ENCODE results near the gene KRTCAP2. TPM values are rescaled to one million over a fixed set of nuclear protein-coding genes. Genes with fewer than 3 reads are reported as not detected.

Gene KRTCAP2
- total RNA-seq, 1 donor from 2014 or later: 201 TPM

DNA sequence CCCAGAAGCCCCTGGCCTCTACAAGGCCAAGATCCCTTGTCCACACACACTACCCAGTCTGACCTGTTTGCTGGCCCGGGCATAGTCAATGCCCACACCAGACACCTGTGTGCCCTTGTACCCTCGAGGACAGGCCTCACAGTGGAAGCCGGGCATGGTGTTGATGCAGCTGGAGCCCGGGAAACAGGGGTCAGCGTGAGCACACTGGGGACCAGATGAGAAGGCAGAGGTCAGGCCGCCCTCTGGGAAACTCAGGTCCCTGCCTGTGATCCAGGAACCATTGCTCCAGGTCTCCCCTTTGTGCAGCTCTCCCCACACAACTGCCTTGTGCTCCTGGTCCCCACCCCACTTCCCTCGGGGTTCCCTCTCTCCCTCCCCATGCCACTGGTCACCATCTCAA is 29.1 kb upstream of the KRTCAP2 start:
- peaks cover 5% of the 10 kb centered on the region for H3K36me3 Mint-ChIP-seq (ENCODE audit: unreplicated experiment)

DNA sequence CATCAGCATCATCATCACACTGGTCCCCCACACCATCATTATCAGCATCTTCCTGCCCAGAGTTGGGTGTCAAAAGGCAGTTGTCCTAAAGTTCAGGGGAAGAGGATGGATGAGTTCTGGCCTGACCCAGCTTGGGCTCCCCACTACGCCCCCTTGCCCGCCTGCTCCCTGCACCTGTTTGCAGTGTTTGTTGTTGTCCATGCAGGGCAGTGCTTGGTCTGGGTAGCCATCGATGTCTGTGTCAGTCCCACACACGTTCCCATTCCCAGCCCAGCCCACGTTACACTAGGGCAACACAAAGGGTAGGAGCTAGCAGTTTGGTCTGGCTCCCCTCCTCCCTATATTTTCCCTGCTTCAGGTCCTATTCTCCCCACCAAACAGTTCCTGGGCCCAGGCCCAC is 27.8 kb upstream of the KRTCAP2 start:
- no peak overlapping the region for H3K4me3 Mint-ChIP-seq (ENCODE audit: unreplicated experiment)
- H3K36me3 Mint-ChIP-seq (ENCODE audit: unreplicated experiment): peaks cover 5% of the 10 kb centered on the region
- no peaks in the 10 kb centered on the region for H3K27me3 Mint-ChIP-seq (ENCODE audit: unreplicated experiment)
- TF ChIP-seq, protein P1, sequence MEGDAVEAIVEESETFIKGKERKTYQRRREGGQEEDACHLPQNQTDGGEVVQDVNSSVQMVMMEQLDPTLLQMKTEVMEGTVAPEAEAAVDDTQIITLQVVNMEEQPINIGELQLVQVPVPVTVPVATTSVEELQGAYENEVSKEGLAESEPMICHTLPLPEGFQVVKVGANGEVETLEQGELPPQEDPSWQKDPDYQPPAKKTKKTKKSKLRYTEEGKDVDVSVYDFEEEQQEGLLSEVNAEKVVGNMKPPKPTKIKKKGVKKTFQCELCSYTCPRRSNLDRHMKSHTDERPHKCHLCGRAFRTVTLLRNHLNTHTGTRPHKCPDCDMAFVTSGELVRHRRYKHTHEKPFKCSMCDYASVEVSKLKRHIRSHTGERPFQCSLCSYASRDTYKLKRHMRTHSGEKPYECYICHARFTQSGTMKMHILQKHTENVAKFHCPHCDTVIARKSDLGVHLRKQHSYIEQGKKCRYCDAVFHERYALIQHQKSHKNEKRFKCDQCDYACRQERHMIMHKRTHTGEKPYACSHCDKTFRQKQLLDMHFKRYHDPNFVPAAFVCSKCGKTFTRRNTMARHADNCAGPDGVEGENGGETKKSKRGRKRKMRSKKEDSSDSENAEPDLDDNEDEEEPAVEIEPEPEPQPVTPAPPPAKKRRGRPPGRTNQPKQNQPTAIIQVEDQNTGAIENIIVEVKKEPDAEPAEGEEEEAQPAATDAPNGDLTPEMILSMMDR (IDR thresholded peaks at IDR 0.05): no peak
- no peak for DNase-seq (ENCODE audit: extremely low spot score, unreplicated experiment)
- no peaks in the 10 kb centered on the region for H3K9me3 Mint-ChIP-seq (ENCODE audit: unreplicated experiment)
- no peak overlapping the region for H3K27ac Mint-ChIP-seq (ENCODE audit: unreplicated experiment)
- peaks cover 3% of the 10 kb centered on the region for H3K4me1 Mint-ChIP-seq (ENCODE audit: unreplicated experiment)

More for the DNA sequence above, 29.1 kb upstream of the KRTCAP2 start:
- no peaks in the 10 kb centered on the region for H3K27me3 Mint-ChIP-seq (ENCODE audit: unreplicated experiment)
- H3K4me3 Mint-ChIP-seq (ENCODE audit: unreplicated experiment): no peak overlapping the region
- H3K4me1 Mint-ChIP-seq (ENCODE audit: unreplicated experiment): peaks cover 7% of the 10 kb centered on the region
- no peak for DNase-seq (ENCODE audit: extremely low spot score, unreplicated experiment)
- H3K9me3 Mint-ChIP-seq (ENCODE audit: unreplicated experiment): no peaks in the 10 kb centered on the region
- TF ChIP-seq, protein P1 (IDR thresholded peaks at IDR 0.05): no peak
- no peak overlapping the region for H3K27ac Mint-ChIP-seq (ENCODE audit: unreplicated experiment)

DNA sequence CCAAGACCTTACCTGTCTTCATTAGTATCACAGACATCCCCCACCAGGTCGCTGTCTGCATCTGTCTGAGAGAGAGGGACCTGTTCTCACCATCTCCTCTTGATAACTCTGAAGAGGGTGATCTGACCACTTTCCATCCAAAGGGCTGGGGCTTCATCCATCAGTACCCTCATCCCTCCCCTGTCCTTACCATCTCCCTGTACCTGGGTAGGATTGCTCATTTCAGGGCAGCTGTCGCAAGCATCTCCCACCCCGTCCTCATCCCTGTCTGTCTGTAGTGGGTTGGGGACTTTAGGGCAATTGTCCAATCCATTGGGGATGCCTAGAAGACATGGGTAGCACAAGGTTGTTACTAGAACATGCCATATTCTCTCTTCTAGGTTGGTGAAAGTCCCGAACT is 26.7 kb upstream of the KRTCAP2 start:
- DNase-seq (ENCODE audit: extremely low spot score, unreplicated experiment): no peak
- TF ChIP-seq, protein P1 (IDR thresholded peaks at IDR 0.05): no peak
- Mint-ChIP-seq H3K9me3 (ENCODE audit: unreplicated experiment) (no peaks in the 10 kb centered on the region), H3K27me3 (ENCODE audit: unreplicated experiment) (no peaks in the 10 kb centered on the region), H3K27ac (ENCODE audit: unreplicated experiment) (no peak overlapping the region), H3K4me3 (ENCODE audit: unreplicated experiment) (no peak overlapping the region), H3K36me3 (ENCODE audit: unreplicated experiment) (peaks cover 5% of the 10 kb centered on the region), H3K4me1 (ENCODE audit: unreplicated experiment) (peaks cover 10% of the 10 kb centered on the region)

DNA sequence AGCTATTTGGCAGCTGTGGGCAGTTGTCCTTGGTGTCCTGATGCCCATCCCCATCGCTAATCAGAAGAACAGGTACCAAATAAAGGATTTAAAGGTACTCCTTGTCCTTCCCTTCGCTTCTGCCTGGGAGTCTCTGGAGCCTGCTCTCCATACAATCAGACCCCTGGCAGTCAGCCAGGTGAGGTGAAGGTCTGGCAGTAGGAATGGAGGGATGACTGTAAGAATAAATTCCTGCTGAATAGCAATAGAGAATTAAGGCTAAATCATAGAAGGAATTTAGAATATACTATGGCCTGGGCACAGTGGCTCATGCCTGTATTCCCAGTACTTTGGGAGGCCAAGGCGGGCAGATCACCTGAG is 25.4 kb upstream of the KRTCAP2 start:
- no peak overlapping the region for H3K27ac Mint-ChIP-seq (ENCODE audit: unreplicated experiment)
- no peak overlapping the region for H3K4me3 Mint-ChIP-seq (ENCODE audit: unreplicated experiment)
- no peak for DNase-seq (ENCODE audit: extremely low spot score, unreplicated experiment)
- H3K4me1 Mint-ChIP-seq (ENCODE audit: unreplicated experiment): peaks cover 19% of the 10 kb centered on the region
- H3K27me3 Mint-ChIP-seq (ENCODE audit: unreplicated experiment): no peaks in the 10 kb centered on the region
- TF ChIP-seq, protein P1 (IDR thresholded peaks at IDR 0.05): no peak
- H3K9me3 Mint-ChIP-seq (ENCODE audit: unreplicated experiment): no peaks in the 10 kb centered on the region
- peaks cover 3% of the 10 kb centered on the region for H3K36me3 Mint-ChIP-seq (ENCODE audit: unreplicated experiment)

DNA sequence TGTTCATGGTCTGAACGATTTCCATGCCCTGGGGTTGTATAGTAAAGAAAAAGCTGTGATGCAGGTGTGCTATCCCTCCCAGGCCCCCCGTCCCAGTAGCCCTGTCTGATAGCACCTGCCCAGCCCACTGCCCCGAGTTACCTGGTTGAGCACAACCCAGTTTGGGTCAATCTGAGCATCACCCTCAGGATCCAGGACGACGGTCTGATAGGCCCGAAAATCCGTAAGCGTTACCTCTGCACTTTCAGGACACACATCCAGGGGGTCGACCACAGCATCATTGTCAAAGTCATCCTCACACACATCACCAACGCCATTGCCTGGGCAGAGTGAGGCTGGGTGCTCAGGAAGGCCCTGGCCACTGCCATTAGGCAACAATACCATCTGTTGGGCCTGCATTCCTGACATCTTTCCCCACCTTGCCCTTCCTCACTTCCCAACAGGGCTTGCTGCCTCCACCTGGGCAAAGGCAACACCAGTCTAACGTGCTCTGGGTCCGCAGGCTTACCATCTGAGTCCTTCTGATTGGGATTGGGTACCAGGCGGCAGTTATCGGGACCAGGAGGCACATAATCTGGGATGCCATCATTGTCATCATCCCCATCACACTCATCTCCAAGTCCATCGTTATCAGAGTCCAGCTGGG is 24.9 kb upstream of the KRTCAP2 start:
- Mint-ChIP-seq H3K27ac (ENCODE audit: unreplicated experiment) (no peak overlapping the region), H3K9me3 (ENCODE audit: unreplicated experiment) (no peaks in the 10 kb centered on the region)
- TF ChIP-seq, protein P1 (IDR thresholded peaks at IDR 0.05): no peak

More for the DNA sequence above, 24.9 kb upstream of the KRTCAP2 start:
- no peaks in the 10 kb centered on the region for H3K27me3 Mint-ChIP-seq (ENCODE audit: unreplicated experiment)
- no peak overlapping the region for H3K4me3 Mint-ChIP-seq (ENCODE audit: unreplicated experiment)
- DNase-seq (ENCODE audit: extremely low spot score, unreplicated experiment): no peak
- peaks cover 24% of the 10 kb centered on the region for H3K4me1 Mint-ChIP-seq (ENCODE audit: unreplicated experiment)
- H3K36me3 Mint-ChIP-seq (ENCODE audit: unreplicated experiment): peaks cover 3% of the 10 kb centered on the region

All from osteocyte (in vitro differentiated cells).